ENCODE measurements around the gene PLEKHH3.

The PLEKHH3 gene

DNA sequence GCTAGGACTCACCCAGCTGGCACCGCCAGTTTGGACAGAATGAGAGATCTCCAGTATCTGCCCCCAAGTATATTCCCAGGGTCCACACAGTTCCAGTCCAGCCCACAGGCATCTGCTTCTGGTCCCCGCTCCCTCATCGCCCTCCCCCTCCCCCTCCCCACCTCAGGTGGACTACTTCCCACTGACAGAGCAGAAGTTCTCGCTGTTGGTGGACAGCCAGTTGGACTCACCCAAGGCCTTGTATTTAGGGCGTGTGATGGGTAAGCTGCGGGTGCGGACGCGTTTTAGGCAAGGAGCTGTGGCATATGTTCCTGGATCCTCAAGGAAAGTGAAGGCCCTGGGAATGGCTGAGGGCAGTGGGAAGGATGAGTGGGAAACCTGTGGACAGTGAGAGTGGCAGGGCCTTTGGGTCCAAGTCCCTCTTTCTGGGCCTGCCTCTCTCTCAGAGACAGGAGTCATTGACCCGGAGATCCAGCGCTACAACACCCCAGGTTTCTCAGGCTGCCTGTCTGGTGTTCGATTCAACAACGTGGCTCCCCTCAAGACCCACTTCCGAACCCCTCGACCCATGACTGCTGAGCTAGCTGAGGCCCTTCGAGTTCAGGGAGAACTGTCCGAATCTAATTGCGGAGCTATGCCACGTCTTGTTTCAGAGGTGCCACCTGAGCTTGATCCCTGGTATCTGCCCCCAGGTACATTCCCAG is 20.5 kb upstream of the PLEKHH3 start:
- TF ChIP-seq, protein P1, sequence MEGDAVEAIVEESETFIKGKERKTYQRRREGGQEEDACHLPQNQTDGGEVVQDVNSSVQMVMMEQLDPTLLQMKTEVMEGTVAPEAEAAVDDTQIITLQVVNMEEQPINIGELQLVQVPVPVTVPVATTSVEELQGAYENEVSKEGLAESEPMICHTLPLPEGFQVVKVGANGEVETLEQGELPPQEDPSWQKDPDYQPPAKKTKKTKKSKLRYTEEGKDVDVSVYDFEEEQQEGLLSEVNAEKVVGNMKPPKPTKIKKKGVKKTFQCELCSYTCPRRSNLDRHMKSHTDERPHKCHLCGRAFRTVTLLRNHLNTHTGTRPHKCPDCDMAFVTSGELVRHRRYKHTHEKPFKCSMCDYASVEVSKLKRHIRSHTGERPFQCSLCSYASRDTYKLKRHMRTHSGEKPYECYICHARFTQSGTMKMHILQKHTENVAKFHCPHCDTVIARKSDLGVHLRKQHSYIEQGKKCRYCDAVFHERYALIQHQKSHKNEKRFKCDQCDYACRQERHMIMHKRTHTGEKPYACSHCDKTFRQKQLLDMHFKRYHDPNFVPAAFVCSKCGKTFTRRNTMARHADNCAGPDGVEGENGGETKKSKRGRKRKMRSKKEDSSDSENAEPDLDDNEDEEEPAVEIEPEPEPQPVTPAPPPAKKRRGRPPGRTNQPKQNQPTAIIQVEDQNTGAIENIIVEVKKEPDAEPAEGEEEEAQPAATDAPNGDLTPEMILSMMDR (IDR thresholded peaks at IDR 0.05; ENCODE audit: low read length, missing control alignments): no peak
- no peak overlapping the region for H3K4me3 ChIP-seq (replicated peaks; ENCODE audit: low read depth, low read length)

DNA sequence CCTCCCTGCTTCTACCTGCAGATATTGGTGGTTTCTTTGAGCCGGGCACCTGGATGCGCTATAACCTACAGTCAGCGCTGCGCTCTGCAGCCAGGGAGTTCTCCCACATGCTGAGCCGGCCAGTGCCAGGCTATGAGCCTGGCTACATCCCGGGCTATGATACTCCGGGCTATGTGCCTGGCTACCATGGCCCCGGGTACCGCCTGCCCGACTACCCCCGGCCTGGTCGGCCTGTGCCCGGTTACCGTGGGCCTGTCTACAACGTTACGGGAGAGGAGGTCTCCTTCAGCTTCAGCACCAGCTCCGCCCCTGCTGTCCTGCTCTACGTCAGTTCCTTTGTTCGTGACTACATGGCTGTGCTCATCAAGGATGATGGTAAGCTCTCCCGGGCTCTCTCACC is 18.7 kb upstream of the PLEKHH3 start:
- TF ChIP-seq, protein P1 (IDR thresholded peaks at IDR 0.05; ENCODE audit: low read length, missing control alignments): no peak
- no peak overlapping the region for H3K4me3 ChIP-seq (replicated peaks; ENCODE audit: low read depth, low read length)
- DNase-seq (ENCODE audit: low read depth): no peak

More for the DNA sequence above, 20.5 kb upstream of the PLEKHH3 start:
- no peak for DNase-seq (ENCODE audit: low read depth)

DNA sequence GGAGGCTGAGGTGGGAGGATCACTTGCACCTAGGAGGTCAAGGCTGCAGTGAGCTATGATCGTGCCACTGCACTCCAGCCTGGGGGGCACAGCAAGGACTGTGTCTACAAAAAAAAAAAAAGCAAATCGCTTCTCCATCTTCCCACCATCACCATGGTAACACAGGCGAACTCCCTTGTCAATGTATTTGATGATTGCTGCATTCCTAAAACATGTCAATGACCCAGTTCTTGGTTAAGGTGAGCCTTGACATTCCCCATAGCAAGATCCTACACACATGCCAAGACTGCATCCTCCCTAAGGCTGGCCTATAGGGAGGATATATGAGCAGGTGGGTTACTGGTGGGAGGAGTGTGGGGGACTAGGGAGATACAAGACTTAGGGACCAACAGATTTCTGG is 17.7 kb upstream of the PLEKHH3 start:
- no peak overlapping the region for H3K4me3 ChIP-seq (replicated peaks; ENCODE audit: low read depth, low read length)

DNA sequence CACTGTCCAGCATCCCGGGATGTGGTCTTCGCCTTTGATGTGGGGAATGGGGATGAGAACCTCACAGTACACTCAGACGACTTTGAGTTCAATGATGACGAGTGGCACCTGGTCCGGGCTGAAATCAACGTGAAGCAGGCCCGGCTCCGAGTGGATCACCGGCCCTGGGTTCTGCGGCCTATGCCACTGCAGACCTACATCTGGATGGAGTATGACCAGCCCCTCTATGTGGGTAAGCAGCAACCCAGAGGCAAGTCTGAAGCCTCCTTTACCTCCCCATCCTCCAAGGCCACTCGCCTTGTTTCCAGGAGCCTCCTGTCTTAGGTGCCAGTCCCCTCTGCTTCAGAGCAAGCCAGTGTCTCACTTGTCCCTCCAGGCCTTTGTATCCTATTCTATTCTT is 15.7 kb upstream of the PLEKHH3 start:
- H3K4me3 ChIP-seq (replicated peaks; ENCODE audit: low read depth, low read length): no peak overlapping the region
- TF ChIP-seq, protein P1 (IDR thresholded peaks at IDR 0.05; ENCODE audit: low read length, missing control alignments): no peak
- no peak for DNase-seq (ENCODE audit: low read depth)

More for the DNA sequence above, 17.7 kb upstream of the PLEKHH3 start:
- DNase-seq (ENCODE audit: low read depth): no peak
- TF ChIP-seq, protein P1 (IDR thresholded peaks at IDR 0.05; ENCODE audit: low read length, missing control alignments): no peak

DNA sequence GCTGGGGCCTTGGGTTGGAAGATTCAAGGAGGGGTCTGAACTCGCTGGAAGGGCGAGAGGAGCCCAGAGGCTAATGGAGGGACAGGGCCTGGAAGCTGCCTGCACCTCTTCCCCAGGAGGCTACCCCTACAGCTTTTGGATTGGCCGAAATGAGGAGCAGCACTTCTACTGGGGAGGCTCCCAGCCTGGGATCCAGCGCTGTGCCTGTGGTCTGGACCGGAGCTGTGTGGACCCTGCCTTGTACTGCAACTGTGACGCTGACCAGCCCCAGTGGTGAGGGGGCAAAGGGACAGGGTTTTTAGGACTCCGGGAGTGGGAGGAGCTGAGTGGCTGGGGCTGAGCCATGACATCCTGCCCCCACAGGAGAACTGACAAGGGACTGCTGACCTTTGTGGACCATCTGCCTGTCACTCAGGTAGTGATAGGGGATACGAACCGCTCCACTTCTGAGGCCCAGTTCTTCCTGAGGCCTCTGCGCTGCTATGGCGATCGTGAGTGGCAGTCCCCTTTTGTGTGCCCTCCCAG is 14.3 kb upstream of the PLEKHH3 start:
- DNase-seq (ENCODE audit: low read depth): no peak

DNA sequence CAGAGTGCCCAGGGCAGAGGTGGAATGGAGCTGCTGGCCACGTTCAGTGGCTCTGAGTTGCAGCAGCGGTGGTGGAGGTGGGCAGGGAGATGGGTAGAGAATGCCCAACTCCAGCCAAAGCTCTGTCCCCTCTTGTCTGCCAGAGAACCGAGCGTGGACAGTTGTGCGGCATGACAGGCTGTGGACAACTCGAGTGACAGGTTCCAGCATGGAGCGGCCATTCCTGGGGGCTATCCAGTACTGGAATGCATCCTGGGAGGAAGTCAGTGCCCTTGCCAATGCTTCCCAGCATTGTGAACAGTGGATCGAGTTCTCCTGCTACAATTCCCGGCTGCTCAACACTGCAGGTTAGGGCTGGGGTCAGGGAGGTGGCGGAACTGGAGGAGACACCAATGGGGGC is 13.8 kb upstream of the PLEKHH3 start:
- no peak overlapping the region for H3K4me3 ChIP-seq (replicated peaks; ENCODE audit: low read depth, low read length)
- TF ChIP-seq, protein P1 (IDR thresholded peaks at IDR 0.05; ENCODE audit: low read length, missing control alignments): no peak
- DNase-seq (ENCODE audit: low read depth): no peak

More for the DNA sequence above, 14.3 kb upstream of the PLEKHH3 start:
- H3K4me3 ChIP-seq (replicated peaks; ENCODE audit: low read depth, low read length): no peak overlapping the region
- TF ChIP-seq, protein P1 (IDR thresholded peaks at IDR 0.05; ENCODE audit: low read length, missing control alignments): no peak

Measured in fibroblast of pulmonary artery (primary cell).